ENCODE measurements around the gene DNAJC17.

The DNAJC17 gene

DNA sequence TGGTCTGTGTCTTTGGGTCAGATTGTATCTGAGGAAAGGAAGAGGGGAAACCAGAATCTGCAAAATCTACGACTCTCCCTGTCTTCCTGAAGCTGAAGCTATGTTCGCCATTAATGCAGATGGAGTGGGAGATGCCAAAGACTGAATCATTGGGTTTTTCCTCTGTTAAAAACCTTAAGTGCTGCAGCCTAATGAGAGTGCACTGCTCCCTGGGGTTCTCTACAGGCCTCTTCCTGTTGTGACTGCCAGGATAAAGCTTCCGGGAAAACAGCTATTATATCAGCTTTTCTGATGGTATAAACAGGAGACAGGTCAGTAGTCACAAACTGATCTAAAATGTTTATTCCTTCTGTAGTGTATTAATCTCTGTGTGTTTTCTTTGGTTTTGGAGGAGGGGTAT lies 76.2 kb downstream of the DNAJC17 start:
- DNase-seq, result no peak

DNA sequence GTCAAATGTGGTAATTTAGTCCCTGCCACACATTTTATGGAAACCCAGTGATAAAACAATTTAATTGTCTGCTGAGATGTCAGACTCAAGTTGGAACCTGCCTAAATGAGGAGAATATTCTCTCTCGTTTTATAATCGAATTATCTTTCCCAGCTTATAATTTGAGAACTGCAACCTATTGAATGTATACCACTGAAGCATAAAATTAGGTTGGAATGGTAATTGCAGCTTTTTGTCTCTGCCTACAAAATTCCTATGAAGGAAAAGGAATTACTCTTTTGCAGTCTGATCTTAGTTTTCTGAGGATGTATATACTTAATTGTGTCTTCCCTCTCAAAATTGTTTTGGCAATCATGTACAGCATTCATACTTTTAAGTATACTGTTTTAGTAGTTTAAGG lies 83.4 kb downstream of the DNAJC17 start:
- no peak for DNase-seq

DNA sequence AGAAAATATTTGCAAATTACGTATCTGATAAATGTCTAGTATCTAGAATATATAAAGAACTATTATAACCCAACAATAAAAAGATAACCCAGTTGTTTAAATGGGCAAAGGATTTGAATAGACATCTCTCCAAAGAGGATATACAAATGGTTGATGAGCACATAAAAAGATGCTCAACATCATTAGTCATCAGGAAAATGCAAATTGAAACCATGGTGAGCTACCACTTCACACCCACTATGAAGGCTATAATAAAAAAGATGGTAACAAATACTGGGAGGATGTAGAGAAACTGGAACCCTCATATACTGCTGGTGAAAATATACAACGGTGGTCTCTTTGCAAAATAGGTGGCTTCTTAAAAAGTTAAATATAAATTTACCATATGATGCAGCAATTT lies 84.3 kb downstream of the DNAJC17 start:
- no peak for DNase-seq

DNA sequence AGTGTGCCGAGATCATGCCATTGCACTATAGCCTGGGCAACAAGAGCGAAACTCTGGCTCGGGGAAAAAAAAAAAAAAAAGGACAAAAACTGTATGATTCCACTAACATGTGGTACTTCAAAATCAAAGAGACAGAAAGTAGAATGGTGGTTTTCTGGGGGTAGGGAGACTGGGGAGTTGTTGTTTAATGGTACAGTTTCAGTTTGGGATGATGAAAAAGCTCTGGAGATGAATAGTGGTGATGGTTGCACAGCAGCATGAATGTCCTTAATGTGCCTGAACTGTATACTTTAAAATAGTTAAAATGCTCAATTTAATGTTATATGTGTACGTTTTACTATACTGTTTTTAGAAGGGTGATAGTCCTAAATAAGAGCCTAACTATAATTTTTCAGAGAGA lies 84.9 kb downstream of the DNAJC17 start:
- DNase-seq, result no peak

DNA sequence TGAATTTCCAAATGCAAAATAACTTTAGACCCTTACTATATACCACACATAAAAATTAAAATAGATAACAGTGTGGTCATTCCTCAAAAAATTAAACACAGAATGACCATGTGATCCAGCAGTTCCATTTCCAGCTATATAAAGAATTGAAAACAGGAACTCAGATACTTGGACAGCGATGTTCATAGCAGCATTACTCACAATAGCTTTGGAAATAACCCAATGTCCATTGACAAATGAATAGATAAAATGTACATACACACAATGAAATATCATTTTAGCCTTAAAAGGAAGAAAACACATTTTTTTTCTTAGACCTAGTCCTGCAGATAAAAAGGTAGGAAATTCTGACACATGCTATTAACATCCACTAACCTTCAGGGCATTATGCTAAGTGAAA lies 85.6 kb downstream of the DNAJC17 start:
- DNase-seq, result no peak

DNA sequence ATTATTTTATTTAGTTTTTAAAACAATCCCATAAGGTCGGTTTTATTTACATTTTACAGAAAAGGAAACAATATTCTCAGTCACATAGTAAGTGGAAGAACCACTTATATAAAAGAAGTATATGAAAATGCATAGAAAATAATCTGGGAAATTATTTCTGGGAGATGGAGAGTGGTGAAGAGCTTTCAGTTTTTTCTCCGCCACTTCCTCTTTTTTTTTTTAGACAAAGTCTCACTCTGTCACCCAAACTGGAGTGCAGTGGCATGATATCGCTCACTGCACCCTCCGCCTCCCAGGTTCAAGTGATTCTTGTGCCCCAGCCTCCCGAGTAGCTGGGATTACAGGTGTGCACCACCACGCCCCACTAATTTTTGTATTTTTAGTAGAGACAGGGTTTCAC lies 91.1 kb downstream of the DNAJC17 start:
- DNase-seq, result no peak
